GM21447 (cell line): ENCODE measurements around the gene APOD.
"Not testable (repeated sequence)": the region's sequence is repeated elsewhere in the genome, so short reads cannot be mapped to it uniquely, and the experiment has no call there.

Source experiments
- ATAC-seq: cut with Tn5 transposase; IDR thresholded peaks from one replicate; pipeline ENCODE4 v1.9.1; 2021; ENCODE audit not compliant: unreplicated experiment

Gene APOD

GRCh38 chr3:195617784-195618659 is 34.3 kb upstream of the APOD start:
- not testable (repeated sequence) for ATAC-seq

DNA sequence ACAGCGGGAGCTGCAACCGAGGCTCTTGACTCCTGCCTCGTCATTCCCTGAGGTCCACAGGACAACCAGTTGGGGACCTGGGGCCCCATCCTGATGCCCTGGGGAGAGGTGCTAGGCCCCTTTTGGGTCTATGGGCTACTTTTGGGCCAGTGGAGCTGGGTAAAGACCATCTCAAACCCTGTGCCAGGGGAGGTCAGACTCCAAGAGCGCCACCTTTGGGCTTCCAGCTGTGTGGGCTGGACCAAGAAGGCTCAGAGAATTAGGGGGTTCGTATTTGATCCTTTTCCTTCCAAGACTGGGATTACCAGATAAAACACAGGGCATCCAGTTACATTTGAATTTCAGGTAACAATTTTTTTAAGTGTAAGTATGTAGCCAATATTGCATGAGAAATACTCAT is 33.4 kb upstream of the APOD start:
- ATAC-seq, result not testable (repeated sequence)

DNA sequence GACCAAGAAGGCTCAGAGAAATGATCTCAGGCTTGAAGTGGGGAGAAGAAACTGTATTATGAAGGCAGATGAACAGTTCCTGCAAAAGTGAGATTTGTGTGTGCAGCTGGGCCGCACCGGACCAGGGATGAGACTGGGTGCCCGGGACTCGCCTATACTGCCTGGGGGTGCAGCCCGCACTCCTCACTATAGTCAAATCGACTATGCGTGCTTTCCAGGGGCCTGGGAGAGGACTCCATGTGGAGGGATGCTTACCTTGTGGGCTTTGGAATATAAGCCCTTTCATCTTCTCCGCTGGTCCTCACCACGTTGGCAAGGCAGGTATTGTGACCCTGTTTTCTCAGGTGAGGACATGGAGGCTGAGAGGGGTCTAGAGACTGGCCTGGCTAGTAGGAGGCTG is 32.9 kb upstream of the APOD start:
- no peak for ATAC-seq

DNA sequence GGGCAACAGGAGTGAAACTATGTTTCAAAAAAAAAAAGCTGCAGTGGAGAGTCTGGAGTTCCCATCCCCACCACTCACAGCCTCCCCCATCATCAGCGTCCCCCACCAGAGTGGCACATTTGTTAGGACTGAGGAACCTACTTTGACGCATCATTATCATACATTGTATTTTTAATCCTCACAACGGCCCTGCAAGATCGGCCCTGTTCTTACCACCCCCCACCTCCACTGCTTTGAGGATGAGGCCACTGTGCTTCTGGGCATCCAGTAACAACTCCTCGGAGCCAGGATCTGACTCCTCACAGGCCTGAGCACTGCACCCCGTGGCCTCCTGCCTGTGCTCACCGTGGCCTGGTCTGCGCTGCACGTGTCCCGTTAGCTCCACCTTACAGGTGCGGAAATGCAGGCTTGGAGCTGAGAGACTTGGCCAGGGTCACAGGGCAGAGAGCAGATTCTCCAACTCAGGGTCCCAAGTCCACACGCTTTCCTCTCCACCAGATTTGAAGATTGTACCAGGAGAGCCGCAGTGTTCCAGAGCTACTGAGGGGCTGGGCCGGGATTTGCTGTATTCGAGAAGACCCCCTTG is 32.3 kb upstream of the APOD start:
- ATAC-seq, result not testable (repeated sequence)

DNA sequence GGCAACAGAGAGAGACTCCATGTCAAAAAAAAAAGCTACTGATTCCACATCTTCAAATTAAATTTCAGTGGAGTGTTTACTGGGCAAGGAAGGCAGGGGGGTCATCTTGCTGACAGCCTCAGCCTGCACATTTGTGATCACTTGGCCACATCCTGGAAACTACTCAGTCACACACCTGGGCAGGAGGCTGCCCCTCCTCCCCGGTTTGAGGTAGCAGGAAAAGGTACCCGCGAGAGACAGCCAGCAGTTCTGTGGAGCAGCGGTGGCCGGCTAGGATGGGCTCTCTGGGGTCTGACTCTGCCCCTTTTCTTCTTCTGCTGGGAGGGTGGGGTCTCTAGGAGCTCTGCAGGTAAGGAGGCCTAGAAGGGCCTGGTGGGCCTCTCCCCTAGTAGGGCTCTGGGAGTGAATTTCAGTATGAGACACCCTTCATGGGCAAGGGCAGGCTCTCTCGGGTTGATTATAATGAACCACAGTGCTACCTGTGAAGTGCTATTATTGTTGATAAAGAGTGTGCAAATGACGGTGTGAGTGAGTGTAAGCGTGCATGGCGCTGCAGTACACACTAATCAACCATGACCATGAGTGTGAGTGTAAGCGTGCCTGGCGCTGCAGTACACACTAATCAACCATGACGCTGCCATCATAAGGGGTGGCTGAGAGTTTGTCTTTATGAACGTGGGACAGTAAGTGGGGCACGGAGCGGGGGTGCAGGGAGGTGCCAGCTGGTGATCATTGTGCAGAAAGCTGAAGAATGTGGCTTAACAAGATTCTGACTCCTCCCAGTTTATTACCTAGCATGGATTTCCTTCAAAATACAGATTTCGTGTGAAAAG is 31.1 kb upstream of the APOD start:
- not testable (repeated sequence) for ATAC-seq

GRCh38 chr3:195613468-195614069 is 29.8 kb upstream of the APOD start:
- no peak for ATAC-seq

DNA sequence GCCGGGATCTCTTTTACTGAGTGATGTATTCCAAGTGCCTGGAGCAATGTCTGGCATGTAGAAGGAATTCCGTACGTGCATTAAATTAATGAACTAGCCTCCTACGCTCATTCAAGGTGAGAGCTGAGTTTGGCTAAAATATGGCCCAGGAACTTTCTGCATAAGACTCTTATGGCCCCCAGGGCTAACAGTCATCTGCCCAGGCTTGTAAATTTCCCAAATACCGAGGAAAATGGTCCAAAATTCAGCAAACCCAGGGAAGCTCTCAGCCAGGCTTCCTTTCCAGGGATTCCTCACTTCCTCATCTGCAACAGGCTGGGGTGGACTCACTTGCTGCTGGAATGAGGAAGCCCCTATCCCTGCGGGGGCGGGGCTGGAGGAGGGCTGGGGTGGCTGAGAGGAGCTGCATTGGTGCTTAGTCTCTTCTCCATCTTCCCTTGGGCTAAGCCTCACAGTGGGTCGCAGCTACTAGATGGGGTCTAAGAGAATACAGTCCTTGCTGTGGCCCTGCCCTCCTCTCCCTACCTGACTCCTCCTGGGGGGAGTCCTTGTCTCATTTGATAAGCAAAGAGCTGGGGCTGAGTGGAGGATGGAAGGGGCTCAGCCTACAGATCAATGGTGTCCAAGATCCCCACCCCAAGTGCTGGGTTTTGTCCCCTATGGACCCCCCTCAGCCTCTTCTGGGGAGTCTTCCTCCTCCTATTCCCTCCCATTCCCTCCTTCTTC is 28.5 kb upstream of the APOD start:
- no peak for ATAC-seq

GRCh38 chr3:195609229-195609628 is 25.5 kb upstream of the APOD start:
- ATAC-seq, result no peak

- not testable (repeated sequence) for ATAC-seq
Observed at GRCh38 chr3:195601785-195602184, 18.0 kb upstream of the APOD start.

DNA sequence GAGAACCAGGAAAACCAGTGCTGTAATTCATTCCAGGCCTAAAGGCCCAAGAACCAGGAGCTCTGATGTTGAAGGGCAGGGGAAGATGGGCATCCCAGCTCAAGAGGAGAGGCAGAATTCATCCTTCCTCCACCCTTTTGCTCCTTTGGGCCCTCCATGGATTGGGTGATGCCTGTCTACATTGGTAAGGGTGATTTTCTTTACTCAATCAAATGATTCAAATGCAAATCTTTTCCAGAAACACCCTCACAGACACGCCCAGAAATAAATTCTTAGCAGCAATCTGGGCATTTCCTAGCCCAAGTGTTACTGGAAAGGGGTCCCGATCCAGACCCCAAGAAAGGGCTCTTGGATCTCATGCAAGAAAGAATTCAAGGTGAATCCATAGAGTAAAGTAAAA is 17.6 kb upstream of the APOD start:
- no peak for ATAC-seq

- not testable (repeated sequence) for ATAC-seq
Observed at GRCh38 chr3:195599926-195600325, 16.2 kb upstream of the APOD start.

- ATAC-seq, result not testable (repeated sequence)
Observed at GRCh38 chr3:195599516-195599915, 15.8 kb upstream of the APOD start.

DNA sequence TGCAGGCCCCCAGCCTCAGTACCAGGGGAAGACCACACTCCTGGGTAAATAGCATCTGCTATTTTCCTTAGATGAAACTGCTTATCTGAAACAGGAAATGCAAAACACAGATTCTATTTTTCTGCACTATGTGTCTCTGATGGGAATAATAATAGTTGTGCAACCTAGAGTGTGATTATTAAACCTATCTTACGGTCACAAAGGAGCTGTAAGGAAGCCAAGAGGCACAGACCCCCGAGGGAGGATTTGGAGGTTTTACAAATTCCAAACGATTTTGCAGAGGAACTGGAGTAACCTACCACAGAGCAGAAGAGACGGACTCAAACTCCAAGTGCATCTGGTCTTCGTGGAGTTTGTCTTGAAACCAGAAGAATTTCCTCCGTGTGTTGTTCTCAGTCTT is 14.1 kb upstream of the APOD start:
- no peak for ATAC-seq

- no peak for ATAC-seq
Observed at GRCh38 chr3:195597229-195597628, 13.5 kb upstream of the APOD start.

- ATAC-seq, result no peak
Observed at GRCh38 chr3:195596765-195597171, 13.0 kb upstream of the APOD start.

DNA sequence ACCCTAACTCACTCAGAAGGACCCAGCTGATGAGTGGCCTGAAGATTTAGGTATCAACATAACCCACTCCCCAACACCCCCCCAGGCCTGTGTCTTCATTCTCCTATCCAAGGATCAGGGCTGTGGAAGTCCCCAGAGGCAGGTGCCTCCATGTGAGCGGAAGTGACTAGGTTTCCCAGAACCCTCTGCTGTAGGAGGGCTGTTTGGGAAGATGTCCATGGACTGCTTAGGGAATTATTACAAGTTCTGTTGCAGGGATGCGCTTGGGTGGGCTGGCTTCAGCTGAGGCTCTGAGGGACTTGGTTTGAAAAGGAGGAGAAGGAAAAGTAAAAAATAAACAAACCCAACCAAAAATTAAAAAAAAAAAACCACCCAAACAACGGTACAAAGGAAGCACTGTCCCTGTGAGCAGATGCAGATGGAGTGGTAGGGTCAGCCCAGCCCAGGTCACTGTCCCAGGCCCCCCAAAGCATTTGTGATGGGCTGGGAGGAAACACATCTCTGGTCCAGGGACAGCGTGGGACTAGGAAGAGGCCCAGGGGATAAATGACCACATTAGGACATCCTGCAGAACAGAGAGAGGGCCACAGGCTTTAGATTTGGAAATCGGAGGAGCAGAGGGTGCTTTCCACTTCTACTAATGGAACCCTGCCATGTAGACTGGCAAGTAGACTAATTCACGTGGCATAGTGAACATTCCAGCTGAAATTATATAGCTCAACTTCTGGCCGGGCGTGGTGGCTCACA is 12.2 kb upstream of the APOD start:
- no peak for ATAC-seq

DNA sequence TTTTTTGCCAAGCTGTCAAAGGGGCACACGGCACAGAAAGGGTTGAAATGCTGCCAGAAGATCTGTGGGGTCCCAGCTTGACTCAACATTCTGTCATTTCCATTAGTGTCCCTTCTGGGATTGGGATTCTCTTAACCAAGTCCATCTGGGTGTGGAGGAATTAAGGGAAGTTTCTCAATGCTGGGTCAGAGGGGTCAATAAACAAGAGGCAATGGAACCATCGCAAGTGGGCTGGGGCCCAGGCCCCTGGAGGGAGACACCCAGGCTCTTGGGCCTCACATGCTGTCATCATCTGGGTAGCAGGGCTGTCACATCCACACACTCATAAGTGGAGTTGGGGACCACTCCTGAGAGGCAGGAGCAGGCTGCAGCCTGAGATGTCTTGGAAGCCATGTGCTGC is 8.1 kb upstream of the APOD start:
- no peak for ATAC-seq

GRCh38 chr3:195591220-195591619 is 7.5 kb upstream of the APOD start:
- ATAC-seq, result no peak

DNA sequence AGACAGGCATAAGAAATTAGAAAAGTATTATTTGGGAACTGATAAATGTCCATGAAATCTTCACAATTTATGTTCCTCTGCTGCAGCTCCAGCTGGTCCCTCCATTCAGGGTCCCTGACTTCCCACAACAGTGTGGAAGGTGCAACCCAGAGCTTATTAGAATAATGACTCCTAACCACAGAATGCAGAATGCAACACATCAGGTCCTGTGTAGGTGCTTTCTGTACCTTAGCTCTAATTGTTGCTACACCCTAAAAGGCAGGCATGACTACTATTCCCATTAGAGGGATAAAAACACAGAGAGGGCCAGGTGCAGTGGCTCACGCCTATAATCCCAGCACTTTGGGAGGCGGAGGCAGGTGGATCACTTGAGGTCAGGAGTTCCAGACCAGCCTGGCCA is 6.6 kb upstream of the APOD start:
- ATAC-seq, result not testable (repeated sequence)

DNA sequence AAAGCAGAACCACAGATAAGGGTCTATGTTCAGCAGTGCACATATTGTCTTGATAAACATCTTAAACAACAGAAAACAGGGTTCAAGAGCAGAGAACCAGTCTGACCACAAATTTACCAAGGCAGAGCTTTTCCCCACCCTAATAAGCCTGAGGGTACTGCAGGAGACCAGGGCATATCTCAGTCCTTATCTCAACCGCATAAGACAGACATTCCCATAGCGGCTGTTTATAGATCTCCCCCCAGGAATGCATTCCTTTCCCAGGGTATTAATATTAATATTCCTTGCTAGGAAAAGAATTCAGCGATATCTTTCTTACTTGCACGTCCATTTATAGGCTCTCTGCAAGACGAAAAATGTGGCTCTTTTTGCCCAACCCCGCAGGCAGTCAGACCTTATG is 6.1 kb upstream of the APOD start:
- not testable (repeated sequence) for ATAC-seq
